NOMO-1 treated with DMSO at 0.1 percent for 48 hours (cell line): ENCODE data around the gene DNAJC18.
"Not testable (repeated sequence)": the region's sequence is repeated elsewhere in the genome, so short reads cannot be mapped to it uniquely, and the experiment has no call there.

ENCODE experiments used
- DNase-seq: peaks from one replicate; lab custom pipeline; 2025; ENCODE audit not compliant: unreplicated experiment; lab: John Stamatoyannopoulos, UW

DNAJC18 gene

GRCh38 chr5:139461176-139461575, 21.9 kb upstream of the DNAJC18 start:
- no peak for DNase-seq

DNA sequence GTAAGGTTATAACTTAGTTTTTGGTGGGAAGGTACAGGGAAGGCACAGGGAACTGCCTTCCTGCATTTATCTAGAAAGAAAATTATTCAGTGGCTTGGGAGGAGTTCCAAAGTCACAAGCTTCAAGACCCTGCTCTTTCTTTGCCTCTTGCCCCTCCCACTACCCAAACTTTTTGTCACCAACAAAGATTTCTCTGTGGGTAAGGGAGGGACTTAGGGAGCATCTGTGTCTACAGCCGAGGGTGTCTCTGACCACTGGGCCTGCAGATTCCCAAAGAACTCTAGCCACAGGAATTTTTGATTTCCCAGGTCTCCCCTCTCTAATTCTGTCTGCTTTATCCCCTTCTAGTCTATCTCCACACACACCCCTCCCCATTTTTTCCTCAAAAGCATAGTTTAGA, 21.1 kb upstream of the DNAJC18 start:
- no peak for DNase-seq

DNA sequence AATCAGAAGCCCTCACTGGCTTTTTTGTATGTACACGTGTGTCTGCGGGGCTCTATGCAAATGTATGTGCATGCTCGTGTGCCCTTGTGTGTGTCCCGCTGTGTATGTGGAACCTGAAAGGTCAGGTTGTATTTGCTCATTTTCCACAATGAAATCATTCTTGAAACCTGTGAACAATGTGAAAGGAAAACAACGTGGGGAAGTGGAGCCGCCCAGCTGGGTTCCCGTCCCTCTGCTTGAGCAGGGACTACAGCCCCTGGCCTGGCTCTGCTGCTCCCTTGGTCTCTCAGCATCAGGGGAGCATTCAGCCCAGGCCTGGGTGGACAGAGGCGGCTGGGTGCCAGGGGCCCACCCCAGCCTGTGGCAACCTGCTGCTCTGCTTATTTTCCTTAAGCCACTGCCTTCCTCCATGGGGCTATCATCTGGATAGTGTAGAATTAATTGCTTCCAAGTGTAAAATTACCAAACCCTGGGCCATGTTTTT, 20.2 kb upstream of the DNAJC18 start:
- DNase-seq, result no peak

GRCh38 chr5:139458580-139459407, 19.5 kb upstream of the DNAJC18 start:
- peak; percentile 48 for DNase-seq

DNA sequence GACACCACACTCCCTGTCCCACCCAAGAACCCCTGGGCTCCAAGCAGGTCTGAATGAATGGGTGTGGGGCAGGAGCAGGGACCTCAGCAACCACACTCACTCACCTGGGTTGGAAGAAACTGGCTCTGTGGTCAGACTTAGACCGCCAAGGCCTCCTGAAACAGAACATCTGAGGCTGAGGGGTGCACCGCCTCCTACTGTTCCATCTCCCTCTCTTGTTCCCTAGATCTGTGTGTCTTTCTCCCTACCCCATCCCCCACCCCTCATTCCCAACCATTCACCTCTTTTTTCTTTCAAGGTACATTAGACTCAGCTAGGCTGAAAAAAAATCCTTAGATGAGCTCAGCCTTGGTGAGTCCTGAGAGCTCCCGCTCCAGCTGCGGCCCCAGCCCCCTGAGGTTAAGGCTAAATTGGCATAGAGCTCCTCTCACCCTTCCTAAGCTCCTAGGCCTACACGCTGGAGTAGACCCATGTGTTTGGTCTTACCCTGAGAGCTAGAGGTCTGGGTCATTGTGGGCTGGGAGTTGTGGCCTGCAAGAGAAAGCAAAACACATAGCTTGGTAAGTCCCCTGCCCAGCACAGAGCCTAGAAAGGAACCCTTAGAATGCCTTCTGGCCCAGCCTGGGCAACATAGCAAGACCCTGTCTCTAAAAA, 18.5 kb upstream of the DNAJC18 start:
- DNase-seq, result no peak

GRCh38 chr5:139457241-139457640, 17.9 kb upstream of the DNAJC18 start:
- no peak for DNase-seq

GRCh38 chr5:139456776-139457175, 17.5 kb upstream of the DNAJC18 start:
- DNase-seq, result no peak

DNA sequence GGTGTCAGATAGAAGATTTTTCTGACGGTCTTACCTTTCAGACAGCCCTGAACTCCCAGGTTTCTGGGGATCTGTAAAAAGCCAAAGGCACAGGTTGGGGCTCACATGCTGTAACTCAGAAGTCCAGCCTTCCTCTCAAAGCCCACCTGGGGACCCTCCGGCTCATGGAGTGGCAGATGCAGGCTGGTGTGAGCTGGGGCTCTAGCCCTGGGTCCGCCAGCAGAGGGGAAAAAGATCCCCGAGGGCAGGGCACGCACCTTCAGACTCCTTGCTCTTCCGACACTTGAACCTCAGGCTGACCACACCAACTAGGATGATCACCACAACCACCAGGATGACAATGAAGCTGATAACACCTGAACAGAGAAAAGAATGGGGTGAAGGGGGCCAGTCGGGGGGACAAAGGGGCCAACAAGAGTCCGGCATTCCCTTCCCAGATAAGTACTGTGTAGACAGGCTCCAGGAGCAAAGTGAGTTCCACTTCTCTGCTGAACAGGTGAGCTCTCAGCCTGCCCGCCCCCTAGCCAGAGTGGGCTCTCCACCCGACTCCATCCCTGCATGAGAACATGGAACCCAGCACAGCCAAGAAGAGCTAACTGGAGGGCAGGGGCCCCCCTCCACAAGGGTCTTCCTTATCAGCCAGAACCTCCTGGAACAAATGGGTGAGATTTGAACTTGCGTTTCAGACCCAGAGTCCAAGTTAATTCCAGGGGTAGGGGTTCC, 15.4 kb upstream of the DNAJC18 start:
- DNase-seq, result no peak

GRCh38 chr5:139453683-139454567, 14.6 kb upstream of the DNAJC18 start:
- DNase-seq, result no peak

DNA sequence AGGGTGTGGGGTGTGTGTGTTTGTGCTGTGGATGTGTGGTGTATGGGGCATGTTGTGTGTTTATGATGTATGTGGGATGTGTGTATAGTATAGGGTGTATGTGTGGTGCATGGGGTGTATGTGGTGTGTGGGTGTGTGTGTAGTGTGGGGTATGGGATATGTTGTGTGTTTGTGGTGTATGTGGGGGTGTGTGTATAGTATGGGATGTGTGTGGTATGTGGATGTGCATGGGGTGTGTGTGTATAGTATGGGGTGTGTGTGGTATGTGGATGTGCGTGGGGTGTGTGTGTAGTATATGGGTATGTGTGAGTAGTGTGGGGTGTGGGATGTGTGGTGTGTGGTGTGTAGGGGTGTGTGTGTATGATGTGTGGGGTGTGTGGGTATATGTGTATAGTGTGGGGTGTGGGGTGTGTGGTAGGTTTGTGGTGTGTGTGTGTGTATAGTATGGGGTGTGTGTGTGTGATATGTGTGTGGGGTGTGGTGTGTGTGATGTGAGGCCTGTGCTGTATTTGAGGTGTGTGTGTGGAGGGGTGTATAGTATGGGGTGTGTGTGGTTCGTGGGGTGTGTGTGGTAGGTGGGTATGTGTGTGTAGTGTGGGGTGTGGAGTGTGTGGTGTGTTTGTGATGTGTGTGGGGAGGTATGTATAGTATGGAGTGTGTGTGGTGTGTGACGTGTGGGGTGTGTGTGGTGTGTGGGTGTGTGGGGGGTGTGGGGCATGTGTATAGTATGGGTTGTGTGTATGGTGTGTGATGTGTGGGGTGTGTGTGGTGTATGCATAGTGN, 12.7 kb upstream of the DNAJC18 start:
- DNase-seq, result no peak

- DNase-seq, result no peak
Observed at GRCh38 chr5:139451176-139451575, 11.9 kb upstream of the DNAJC18 start.

DNA sequence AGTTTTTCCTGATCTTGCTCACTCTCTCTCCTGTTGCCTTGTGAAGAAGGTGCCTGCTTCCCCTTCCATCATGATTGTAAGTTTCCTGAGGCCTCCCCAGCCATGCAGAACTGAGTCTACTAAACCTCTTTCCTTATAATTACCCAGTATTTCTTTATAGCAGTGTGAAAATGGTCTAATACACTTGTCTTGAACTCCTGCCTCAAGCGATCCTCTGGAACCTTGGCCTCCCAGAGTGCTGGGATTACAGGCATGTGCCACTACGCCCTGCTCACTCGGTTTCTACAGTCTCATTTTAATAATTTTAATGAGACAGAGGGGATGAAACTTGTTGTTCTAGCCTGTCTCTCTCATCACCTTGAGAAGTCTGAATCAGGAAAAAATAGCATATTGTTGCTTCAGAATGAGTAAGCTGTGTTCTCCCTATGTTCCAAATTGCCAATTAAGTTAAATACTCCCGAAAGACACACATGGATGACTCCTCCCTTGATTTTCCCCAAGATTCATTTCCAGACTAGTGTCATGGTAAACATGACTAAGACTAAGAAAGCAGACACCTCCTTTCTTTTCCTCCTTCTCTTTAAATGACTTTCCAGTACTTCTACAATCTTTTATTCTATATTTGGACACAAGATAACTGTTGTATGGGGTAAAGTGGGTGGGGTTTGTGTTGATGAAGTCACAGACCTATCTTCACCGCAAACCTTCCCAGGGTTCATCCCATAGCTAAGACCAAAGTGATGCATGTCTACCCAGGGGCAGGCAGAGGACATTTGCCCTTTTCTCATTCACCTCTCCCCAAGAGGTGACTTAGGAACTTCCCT, 7.8 kb upstream of the DNAJC18 start:
- DNase-seq, result no peak

DNA sequence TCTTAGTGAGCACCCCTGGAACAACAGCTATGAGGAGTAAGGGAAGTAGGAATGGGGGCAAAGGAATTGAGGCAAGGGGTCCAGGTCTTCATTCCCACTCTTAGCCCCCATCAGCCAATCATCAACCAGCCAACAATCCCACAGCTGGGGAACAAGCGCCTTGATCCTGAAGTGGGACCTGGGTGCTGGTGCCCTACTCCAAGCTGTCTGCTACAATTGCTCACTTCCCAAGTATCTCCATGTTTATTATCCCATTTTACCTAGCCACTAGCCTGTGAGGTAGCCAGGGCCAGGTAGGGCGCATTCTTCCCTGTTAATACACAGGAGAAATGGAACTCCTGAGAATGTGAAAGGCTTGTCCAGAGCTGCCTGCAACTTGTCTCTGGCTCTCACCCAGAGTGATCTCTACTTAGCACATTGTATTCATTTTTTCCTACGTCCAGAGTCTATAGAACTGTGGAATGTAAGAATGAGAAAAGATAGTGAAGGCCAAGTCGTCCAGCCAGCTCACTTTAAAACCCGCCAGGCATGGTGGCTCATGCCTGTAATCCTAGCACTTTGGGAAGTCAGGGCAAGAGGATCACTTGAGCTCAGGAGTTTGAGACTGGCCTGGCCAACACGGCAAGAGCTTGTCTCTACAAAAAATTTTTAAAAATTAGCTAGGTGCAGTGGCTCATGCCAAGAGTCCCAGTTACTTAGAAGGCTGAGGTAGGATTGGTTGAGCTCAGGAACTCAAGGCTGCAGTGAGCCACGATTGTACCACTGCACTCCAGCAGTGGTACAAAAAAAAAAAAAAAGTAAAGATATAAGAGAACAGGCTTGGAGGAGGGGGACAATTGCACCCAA, 6.2 kb upstream of the DNAJC18 start:
- no peak for DNase-seq

GRCh38 chr5:139443831-139444453, 4.6 kb upstream of the DNAJC18 start:
- no peak for DNase-seq

DNA sequence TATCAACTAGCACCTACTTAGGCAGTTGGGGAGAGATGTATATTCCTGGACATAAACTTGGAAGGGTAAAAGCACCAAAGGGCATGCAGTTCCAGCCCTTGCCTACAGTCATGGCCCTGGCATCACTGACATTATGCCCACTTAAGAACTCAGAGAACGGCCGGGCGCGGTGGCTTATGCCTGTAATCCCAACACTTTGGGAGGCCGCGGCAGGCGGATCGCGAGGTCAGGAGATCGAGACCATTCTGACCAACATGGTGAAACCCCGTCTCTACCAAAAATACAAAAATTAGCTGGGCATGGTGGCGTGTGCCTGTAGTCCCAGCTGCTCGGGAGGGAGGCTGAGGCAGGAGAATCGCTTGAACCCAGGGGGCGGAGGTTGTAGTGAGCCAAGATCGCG, 1.1 kb upstream of the DNAJC18 start:
- DNase-seq, result not testable (repeated sequence)

DNA sequence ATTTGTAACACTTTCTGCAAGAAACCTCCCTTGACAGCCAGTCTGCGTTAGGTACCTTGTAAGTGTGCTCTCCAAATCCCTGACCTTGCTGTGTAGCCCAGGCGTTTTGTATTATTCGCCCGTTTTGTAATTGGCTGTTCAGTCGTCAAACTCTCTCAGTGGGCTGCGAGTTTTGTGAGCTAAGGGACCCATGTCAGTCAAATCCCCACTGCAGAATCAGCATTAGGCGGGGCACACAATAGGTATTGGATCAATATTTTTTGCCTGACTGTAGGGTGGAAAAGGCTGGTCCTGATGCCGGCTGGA, 665 bp downstream of the DNAJC18 start:
- DNase-seq, result no peak

DNA sequence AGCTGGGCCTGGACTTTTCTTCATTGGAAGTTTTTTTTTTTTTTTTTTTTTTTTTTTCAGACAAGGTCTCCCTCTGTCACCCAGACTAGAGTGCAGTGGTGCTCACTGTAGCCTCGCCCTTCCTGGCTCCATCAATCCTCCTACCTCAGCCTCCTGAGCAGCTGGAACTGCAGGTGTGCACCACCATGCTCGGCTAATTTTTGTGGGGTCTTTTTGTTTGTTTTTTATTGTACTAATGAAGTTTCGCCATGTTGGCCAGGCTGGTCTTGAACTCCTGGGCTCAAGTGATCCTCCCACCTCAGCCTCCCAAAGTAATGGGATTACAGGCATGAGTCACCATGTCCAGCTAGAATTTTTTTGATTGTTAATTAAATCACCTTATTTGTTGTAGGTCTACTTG, 3.6 kb downstream of the DNAJC18 start:
- no peak for DNase-seq

DNA sequence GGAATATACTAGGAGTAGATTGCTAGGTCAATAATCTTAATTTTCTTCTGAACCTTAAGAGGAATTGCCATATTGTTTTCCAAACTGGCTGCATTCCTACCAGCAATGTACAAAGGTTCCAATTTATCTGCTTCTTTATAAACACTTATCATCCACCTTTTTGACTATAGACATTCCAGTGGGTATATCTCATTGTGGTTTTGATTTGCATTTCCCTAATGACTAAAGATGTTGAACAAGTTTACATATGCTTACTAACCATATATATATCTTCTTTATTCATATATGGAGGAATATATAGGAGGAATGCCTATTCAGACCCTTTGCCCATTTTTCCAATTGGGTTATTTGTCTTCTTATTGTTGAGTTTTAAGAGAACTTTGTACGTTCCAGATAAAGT, 7.6 kb downstream of the DNAJC18 start:
- no peak for DNase-seq
